ENCODE results near the gene MTUS2.

MTUS2 gene

DNA sequence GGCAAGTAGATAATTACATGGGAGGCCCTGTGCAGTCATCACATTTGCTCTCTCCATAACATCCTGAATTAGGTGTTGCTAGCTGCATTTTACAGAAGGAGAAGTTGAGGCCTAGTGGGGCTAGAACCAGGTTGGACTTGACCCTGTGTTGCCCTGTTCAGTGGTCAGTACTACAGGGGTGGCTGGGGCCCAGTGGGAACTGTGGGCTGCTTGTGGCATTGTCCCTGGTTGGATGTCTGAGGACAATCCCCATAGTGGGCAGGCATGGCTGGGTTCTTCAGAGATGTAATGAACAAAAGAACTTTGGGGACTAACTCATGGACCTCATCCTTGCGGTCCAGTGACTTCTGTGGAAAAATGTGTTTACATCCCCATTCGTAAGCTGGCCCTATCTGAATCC is 38.9 kb downstream of the MTUS2 start:
- Histone ChIP-seq H3K9me3 (ENCODE audit: control insufficient read depth, insufficient read depth, low read length) (0 out of 2 replicates have a peak, but pooled peaks cover 2% of the 10 kb centered on the region), H4K20me1 (ENCODE audit: control insufficient read depth, insufficient read depth, low read depth, low read length) (no peaks in the 10 kb centered on the region), H3K27ac (ENCODE audit: low read depth, low read length) (no peak overlapping the region), H3F3A (ENCODE audit: control insufficient read depth, insufficient read depth) (no peaks in the 10 kb centered on the region), H3K79me2 (ENCODE audit: control insufficient read depth, low read length) (no peaks in the 10 kb centered on the region), H3K9me2 (replicated peaks; ENCODE audit: control insufficient read depth, low read length) (no peaks in the 10 kb centered on the region), H3K27me3 (ENCODE audit: control insufficient read depth, low read length) (peaks cover 8% of the 10 kb centered on the region), H3K4me3 (ENCODE audit: low read length) (no peak overlapping the region), H3K4me1 (ENCODE audit: control insufficient read depth, low read length) (no peaks in the 10 kb centered on the region), H3K36me3 (ENCODE audit: control insufficient read depth, low read length) (no peaks in the 10 kb centered on the region), H3K4me2 (ENCODE audit: low read length) (no peak overlapping the region)
- TF ChIP-seq, protein P1, sequence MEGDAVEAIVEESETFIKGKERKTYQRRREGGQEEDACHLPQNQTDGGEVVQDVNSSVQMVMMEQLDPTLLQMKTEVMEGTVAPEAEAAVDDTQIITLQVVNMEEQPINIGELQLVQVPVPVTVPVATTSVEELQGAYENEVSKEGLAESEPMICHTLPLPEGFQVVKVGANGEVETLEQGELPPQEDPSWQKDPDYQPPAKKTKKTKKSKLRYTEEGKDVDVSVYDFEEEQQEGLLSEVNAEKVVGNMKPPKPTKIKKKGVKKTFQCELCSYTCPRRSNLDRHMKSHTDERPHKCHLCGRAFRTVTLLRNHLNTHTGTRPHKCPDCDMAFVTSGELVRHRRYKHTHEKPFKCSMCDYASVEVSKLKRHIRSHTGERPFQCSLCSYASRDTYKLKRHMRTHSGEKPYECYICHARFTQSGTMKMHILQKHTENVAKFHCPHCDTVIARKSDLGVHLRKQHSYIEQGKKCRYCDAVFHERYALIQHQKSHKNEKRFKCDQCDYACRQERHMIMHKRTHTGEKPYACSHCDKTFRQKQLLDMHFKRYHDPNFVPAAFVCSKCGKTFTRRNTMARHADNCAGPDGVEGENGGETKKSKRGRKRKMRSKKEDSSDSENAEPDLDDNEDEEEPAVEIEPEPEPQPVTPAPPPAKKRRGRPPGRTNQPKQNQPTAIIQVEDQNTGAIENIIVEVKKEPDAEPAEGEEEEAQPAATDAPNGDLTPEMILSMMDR (IDR thresholded peaks at IDR 0.05; ENCODE audit: low read depth, low read length, poor library complexity, severe bottlenecking) = no peak
- TF ChIP-seq EZH2phosphoT487 (IDR thresholded peaks at IDR 0.05; ENCODE audit: borderline replicate concordance, low read length) = no peak

DNA sequence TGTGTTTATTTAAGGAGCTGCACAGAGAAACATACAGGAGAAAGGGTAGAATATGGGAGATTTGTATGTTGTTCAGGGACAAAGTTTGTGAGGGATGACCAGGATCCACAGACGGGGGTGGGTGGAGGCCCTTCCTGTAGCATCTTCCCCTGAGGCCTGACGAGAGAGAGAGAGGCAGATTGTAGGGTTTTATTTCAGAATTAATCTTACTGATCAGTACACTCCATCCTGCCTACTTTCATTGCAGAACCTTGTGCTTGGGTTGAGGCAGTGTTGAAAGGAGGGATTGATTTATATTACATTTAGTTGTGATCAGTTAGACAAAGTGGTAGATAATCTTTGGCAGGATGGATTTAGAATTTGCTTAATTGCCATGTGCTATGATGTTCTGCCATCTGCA is 39.6 kb downstream of the MTUS2 start:
- H3K9me2 ChIP-seq (replicated peaks; ENCODE audit: control insufficient read depth, low read length) = no peaks in the 10 kb centered on the region
- H3F3A ChIP-seq (ENCODE audit: control insufficient read depth, insufficient read depth) = no peaks in the 10 kb centered on the region
- H3K27me3 ChIP-seq (ENCODE audit: control insufficient read depth, low read length) = peaks cover 8% of the 10 kb centered on the region
- no peak overlapping the region for H3K27ac ChIP-seq (ENCODE audit: low read depth, low read length)
- no peak overlapping the region for H3K4me3 ChIP-seq (ENCODE audit: low read length)
- 0 out of 2 replicates have a peak, but pooled peaks cover 2% of the 10 kb centered on the region for H3K9me3 ChIP-seq (ENCODE audit: control insufficient read depth, insufficient read depth, low read length)
- H3K79me2 ChIP-seq (ENCODE audit: control insufficient read depth, low read length) = no peaks in the 10 kb centered on the region
- no peak for TF ChIP-seq EZH2phosphoT487 (IDR thresholded peaks at IDR 0.05; ENCODE audit: borderline replicate concordance, low read length)
- TF ChIP-seq, protein P1 (IDR thresholded peaks at IDR 0.05; ENCODE audit: low read depth, low read length, poor library complexity, severe bottlenecking) = no peak
- H3K4me1 ChIP-seq (ENCODE audit: control insufficient read depth, low read length) = no peaks in the 10 kb centered on the region
- no peak overlapping the region for H3K4me2 ChIP-seq (ENCODE audit: low read length)
- H3K36me3 ChIP-seq (ENCODE audit: control insufficient read depth, low read length) = no peaks in the 10 kb centered on the region
- no peaks in the 10 kb centered on the region for H4K20me1 ChIP-seq (ENCODE audit: control insufficient read depth, insufficient read depth, low read depth, low read length)

DNA sequence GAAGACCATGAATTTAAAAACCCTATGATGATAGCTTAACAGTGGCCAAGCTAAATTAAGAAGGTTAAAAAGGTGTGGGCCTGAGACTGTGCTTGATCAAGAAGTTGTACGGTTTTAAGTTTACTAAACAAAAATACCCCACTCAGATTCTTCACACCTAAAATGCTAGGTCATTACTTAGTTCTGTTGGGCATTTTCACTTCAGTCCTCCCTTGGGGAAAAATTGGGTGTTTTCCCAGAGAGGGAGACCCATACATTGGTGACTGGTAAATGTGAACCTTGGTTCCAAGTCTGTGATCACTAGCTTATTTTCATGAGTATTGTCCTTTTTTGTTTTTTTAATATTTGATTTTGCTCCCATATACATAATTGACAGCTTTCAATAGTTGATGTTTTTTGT is 44.4 kb downstream of the MTUS2 start:
- no peaks in the 10 kb centered on the region for H3K79me2 ChIP-seq (ENCODE audit: control insufficient read depth, low read length)
- H3K9me3 ChIP-seq (ENCODE audit: control insufficient read depth, insufficient read depth, low read length) = no peaks in the 10 kb centered on the region
- no peak overlapping the region for H3K27ac ChIP-seq (ENCODE audit: low read depth, low read length)
- peaks cover 11% of the 10 kb centered on the region for H3K4me1 ChIP-seq (ENCODE audit: control insufficient read depth, low read length)
- no peaks in the 10 kb centered on the region for H3K36me3 ChIP-seq (ENCODE audit: control insufficient read depth, low read length)
- no peaks in the 10 kb centered on the region for H3F3A ChIP-seq (ENCODE audit: control insufficient read depth, insufficient read depth)
- TF ChIP-seq EZH2phosphoT487 (IDR thresholded peaks at IDR 0.05; ENCODE audit: borderline replicate concordance, low read length) = no peak
- TF ChIP-seq, protein P1 (IDR thresholded peaks at IDR 0.05; ENCODE audit: low read depth, low read length, poor library complexity, severe bottlenecking) = no peak
- H3K4me3 ChIP-seq (ENCODE audit: low read length) = no peak overlapping the region
- H3K4me2 ChIP-seq (ENCODE audit: low read length) = no peak overlapping the region
- H3K9me2 ChIP-seq (replicated peaks; ENCODE audit: control insufficient read depth, low read length) = no peaks in the 10 kb centered on the region
- H3K27me3 ChIP-seq (ENCODE audit: control insufficient read depth, low read length) = no peaks in the 10 kb centered on the region
- H4K20me1 ChIP-seq (ENCODE audit: control insufficient read depth, insufficient read depth, low read depth, low read length) = no peaks in the 10 kb centered on the region

Measured in DOHH2 (cell line).